Activated naive CD4-positive, alpha-beta T cell treated with anti-CD3 and anti-CD28 coated beads, Interleukin-2, amount 10 ng/mL, durations not matched to agents 5 hours and 36 hours (primary cell): ENCODE data around the gene FUOM. TPM values are rescaled to one million over a fixed set of nuclear protein-coding genes. Genes with fewer than 3 reads are reported as not detected.

Experiments used
- microRNA-seq: library from miRNA; unstranded; fragments of <30 nt; microRNA quantifications from one replicate; pipeline ENCODE4 v1.2.0, GENCODE V29; 2022; ENCODE audit warnings: borderline microRNAs expressed, borderline replicate concordance
- total RNA-seq, 2 experiments: library from RNA; stranded (reverse); gene quantifications; one replicate each; pipeline ENCODE4 v1.2.3, GENCODE V29; 2021

The FUOM gene, protein sequence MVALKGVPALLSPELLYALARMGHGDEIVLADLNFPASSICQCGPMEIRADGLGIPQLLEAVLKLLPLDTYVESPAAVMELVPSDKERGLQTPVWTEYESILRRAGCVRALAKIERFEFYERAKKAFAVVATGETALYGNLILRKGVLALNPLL
- 10 to 100 TPM; 15.6 to 19.1 TPM for total RNA-seq

GRCh38 chr10:133357285-133358161 lies at the start of gene FUOM:
FUOM (minus strand) TSS chr10:133358019; CDS start chr10:133358007, 12 bp downstream.

GRCh38 chr10:133394064-133394663 lies 36.3 kb upstream of the FUOM start, which contains the start of gene MTG1:
MTG1 (plus strand) TSS chr10:133394157; CDS start chr10:133394221, 64 bp downstream.

DNA sequence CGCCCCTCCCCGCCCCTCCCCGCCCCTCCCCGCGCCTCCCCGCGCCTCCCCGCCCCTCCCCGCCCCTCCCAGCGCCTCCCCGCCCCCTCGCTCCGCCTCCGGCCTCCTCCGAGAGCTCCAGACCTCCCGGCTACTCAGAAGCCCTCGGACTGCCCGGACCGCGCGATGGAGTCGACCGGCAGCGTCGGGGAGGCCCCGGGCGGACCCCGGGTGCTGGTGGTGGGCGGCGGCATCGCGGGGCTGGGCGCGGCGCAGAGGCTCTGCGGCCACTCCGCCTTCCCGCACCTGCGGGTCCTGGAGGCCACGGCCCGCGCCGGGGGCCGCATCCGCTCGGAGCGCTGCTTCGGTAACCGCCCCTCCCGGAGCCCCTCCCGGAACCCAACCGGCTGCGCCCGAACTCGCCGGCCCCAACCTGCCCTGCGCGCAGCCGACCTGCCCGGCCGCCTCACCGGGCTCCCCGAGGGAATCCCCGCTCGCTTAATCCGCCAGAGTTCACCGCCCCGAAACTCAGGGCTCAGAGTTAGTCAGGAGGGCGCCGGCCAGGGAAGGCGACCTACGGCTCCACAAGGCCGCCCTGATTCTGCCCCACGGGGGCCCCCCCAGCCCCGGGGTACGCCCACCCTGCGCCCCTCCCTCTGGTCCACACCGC lies 21.5 kb upstream of the FUOM start, which contains the start of gene PAOX:
TSS of gene PAOX (plus strand) at position 111 of the 649 bp plus-strand sequence. CDS start at position 166, 55 bp downstream.

GRCh38 chr10:133373174-133374090 lies 15.6 kb upstream of the FUOM start, which contains the start of gene ECHS1:
ECHS1 (minus strand) TSS chr10:133373354; CDS start chr10:133373333, 21 bp downstream.

DNA sequence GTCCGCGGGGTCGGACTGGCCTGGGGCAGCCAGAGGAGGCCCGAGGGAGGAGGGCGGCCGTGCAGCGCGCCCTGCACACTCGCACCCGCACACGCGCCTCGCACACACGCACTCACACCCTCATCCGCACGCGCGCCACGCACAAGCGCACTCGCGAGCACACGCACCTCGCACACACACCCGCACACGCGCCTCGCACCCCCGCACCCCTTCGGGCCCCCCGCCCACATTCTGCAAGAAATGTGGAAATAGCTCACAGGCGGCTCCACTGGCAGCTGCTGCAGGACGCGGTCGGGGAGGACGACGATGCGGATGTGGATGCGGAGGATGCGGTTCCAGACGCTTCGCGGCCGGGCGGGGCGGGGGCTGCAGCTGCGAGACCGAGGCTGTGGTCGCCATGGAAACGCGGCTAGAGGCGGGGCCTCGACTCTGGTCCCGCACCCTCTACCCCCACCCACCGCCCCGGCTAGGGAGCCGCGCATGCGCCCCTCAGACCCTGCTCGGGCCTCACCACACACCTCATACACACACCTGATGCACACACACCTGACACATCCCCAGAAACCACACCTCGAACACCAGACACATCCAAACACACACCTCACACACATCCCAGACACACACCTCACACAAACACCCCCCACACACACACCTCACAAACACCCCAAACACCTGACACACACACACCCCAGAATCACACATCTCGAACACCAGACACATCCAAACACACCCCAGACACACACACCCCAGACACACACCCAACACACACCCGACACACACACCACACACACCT lies 21.0 kb downstream of the FUOM start, which contains the start of gene CALY:
TSS of gene CALY (minus strand) at position 320 of the 793 bp plus-strand sequence. CDS start 7,907 bp downstream, outside the sequence.

GRCh38 chr10:133308421-133309099 lies 49.3 kb downstream of the FUOM start, which contains the start of the genes TUBGCP2 and ZNF511:
TUBGCP2 (minus strand) TSS chr10:133308872; CDS start chr10:133302941, 5,931 bp downstream.
ZNF511 (plus strand) TSS chr10:133308914; CDS start chr10:133308944, 30 bp downstream.

Small RNA genes lying within 50 kb of the gene (microRNA-seq; reads per million reads assigned to microRNA genes)
- gene MIR3944, result 1.3 reads per million

Other genes starting within 250 kb of the FUOM start
- gene KNDC1, start 197.8 kb downstream of the FUOM start, total RNA-seq, result under 1 TPM; 0.26 to 0.83 TPM
- not detected for gene UTF1, start 127.8 kb downstream of the FUOM start, total RNA-seq
- not detected for gene VENTX, start 120.2 kb downstream of the FUOM start, total RNA-seq
- 100 to 1,000 TPM in 1 of 2 experiments, 10 to 100 TPM in 1; 91.0 to 101 TPM for gene ADAM8, start 81.2 kb downstream of the FUOM start, total RNA-seq
- gene TUBGCP2, start 49.1 kb downstream of the FUOM start, total RNA-seq, result 10 to 100 TPM; 55.9 to 61.1 TPM
- gene ZNF511, start 49.1 kb downstream of the FUOM start, total RNA-seq, result 10 to 100 TPM; 44.5 to 48.9 TPM
- not detected for gene CALY, start 21.1 kb downstream of the FUOM start, total RNA-seq
- not detected for gene PRAP1, start 10.6 kb downstream of the FUOM start, total RNA-seq
- 10 to 100 TPM; 33.8 to 35.3 TPM for gene ECHS1, start 15.3 kb upstream of the FUOM start, total RNA-seq
- 1 to 10 TPM; 5.5 to 6.3 TPM for gene PAOX, start 21.2 kb upstream of the FUOM start, total RNA-seq
- gene MTG1, start 36.1 kb upstream of the FUOM start, total RNA-seq, result 10 to 100 TPM; 44.6 to 50.0 TPM
- not detected for gene SPRN, start 66.6 kb upstream of the FUOM start, total RNA-seq
- gene SCART1, start 95.9 kb upstream of the FUOM start, total RNA-seq, result 1 to 10 TPM; 2.5 to 3.3 TPM
- gene CYP2E1, start 169.3 kb upstream of the FUOM start, total RNA-seq, result under 1 TPM in 1 of 2 experiments, not detected in 1; 0.30 TPM
- not detected for gene SYCE1, start 207.6 kb upstream of the FUOM start, total RNA-seq